Measurements from ENCODE around the gene NKX1-1.

The NKX1-1 gene

GRCh38 chr4:1416948-1417260 lies 10.7 kb upstream of the NKX1-1 start:
- no peak for TF ChIP-seq TAF1 (IDR thresholded peaks at IDR 0.05; ENCODE audit: borderline replicate concordance, insufficient read depth, low read length)
- no peak for TF ChIP-seq POLR2AphosphoS5 (IDR thresholded peaks at IDR 0.05; ENCODE audit: low read depth, low read length)
- TF ChIP-seq REST (IDR thresholded peaks at IDR 0.05; ENCODE audit: insufficient read depth in 1 of 2, low read depth in 2 of 2, low read length in 2 of 2), result no peak
- no peak for TF ChIP-seq FOXP2 (optimal IDR thresholded peaks at IDR 0.05; ENCODE audit: borderline replicate concordance, extremely low read depth, extremely low read length, insufficient read depth)
- no peak for TF ChIP-seq SIN3A (IDR thresholded peaks at IDR 0.05; ENCODE audit: borderline replicate concordance, insufficient read depth, low read length)

- TF ChIP-seq TAF1 (IDR thresholded peaks at IDR 0.05; ENCODE audit: borderline replicate concordance, insufficient read depth, low read length), result no peak
- TF ChIP-seq FOXP2 (optimal IDR thresholded peaks at IDR 0.05; ENCODE audit: borderline replicate concordance, extremely low read depth, extremely low read length, insufficient read depth), result no peak
- no peak for TF ChIP-seq REST (IDR thresholded peaks at IDR 0.05; ENCODE audit: insufficient read depth in 1 of 2, low read depth in 2 of 2, low read length in 2 of 2)
- TF ChIP-seq SIN3A (IDR thresholded peaks at IDR 0.05; ENCODE audit: borderline replicate concordance, insufficient read depth, low read length), result no peak
- no peak for TF ChIP-seq POLR2AphosphoS5 (IDR thresholded peaks at IDR 0.05; ENCODE audit: low read depth, low read length)
These were observed 10.1 kb upstream of the NKX1-1 start for GRCh38 chr4:1416051-1416947.

GRCh38 chr4:1415681-1415981 lies 9.4 kb upstream of the NKX1-1 start:
- TF ChIP-seq SIN3A (IDR thresholded peaks at IDR 0.05; ENCODE audit: borderline replicate concordance, insufficient read depth, low read length) (no peak), TAF1 (IDR thresholded peaks at IDR 0.05; ENCODE audit: borderline replicate concordance, insufficient read depth, low read length) (no peak), POLR2AphosphoS5 (IDR thresholded peaks at IDR 0.05; ENCODE audit: low read depth, low read length) (no peak), FOXP2 (optimal IDR thresholded peaks at IDR 0.05; ENCODE audit: borderline replicate concordance, extremely low read depth, extremely low read length, insufficient read depth) (no peak), REST (IDR thresholded peaks at IDR 0.05; ENCODE audit: insufficient read depth in 1 of 2, low read depth in 2 of 2, low read length in 2 of 2) (no peak)

GRCh38 chr4:1414831-1415680 lies 8.8 kb upstream of the NKX1-1 start:
- TF ChIP-seq SIN3A (IDR thresholded peaks at IDR 0.05; ENCODE audit: borderline replicate concordance, insufficient read depth, low read length) (no peak), POLR2AphosphoS5 (IDR thresholded peaks at IDR 0.05; ENCODE audit: low read depth, low read length) (no peak), TAF1 (IDR thresholded peaks at IDR 0.05; ENCODE audit: borderline replicate concordance, insufficient read depth, low read length) (no peak), REST (IDR thresholded peaks at IDR 0.05; ENCODE audit: insufficient read depth in 1 of 2, low read depth in 2 of 2, low read length in 2 of 2) (no peak), FOXP2 (optimal IDR thresholded peaks at IDR 0.05; ENCODE audit: borderline replicate concordance, extremely low read depth, extremely low read length, insufficient read depth) (no peak)
